NCI-H774 (cell line): ENCODE data around the gene SPX.
A peak's percentile ranks its signal among the peaks of the same experiment; 100 is the strongest.

ENCODE experiments used
- DNase-seq: peaks from one replicate; lab custom pipeline; 2025; lab: John Stamatoyannopoulos, UW

SPX gene

GRCh38 chr12:21539797-21540196 is 13.7 kb downstream of the SPX start:
- peak; percentile 56 for DNase-seq

GRCh38 chr12:21541773-21542172 is 15.7 kb downstream of the SPX start:
- DNase-seq: peak; percentile 35

GRCh38 chr12:21542403-21542802 is 16.3 kb downstream of the SPX start:
- no peak for DNase-seq

GRCh38 chr12:21543151-21543550 is 17.1 kb downstream of the SPX start:
- no peak for DNase-seq

- DNase-seq: no peak
These were observed 19.5 kb downstream of the SPX start for GRCh38 chr12:21545557-21545956.

GRCh38 chr12:21546716-21547115 is 20.6 kb downstream of the SPX start:
- no peak for DNase-seq

GRCh38 chr12:21547437-21547836 is 21.3 kb downstream of the SPX start:
- no peak for DNase-seq

GRCh38 chr12:21551841-21552465 is 25.9 kb downstream of the SPX start:
- DNase-seq: no peak

- DNase-seq: no peak
These were observed 26.7 kb downstream of the SPX start for GRCh38 chr12:21552635-21553328.

GRCh38 chr12:21553329-21553675 is 27.2 kb downstream of the SPX start:
- no peak for DNase-seq

GRCh38 chr12:21558100-21558679 is 32.1 kb downstream of the SPX start:
- DNase-seq: no peak

- no peak for DNase-seq
These were observed 33.9 kb downstream of the SPX start for GRCh38 chr12:21559855-21560569.

- DNase-seq: no peak
These were observed 35.1 kb downstream of the SPX start for GRCh38 chr12:21561158-21561557.

GRCh38 chr12:21562859-21563258 is 36.8 kb downstream of the SPX start:
- no peak for DNase-seq

GRCh38 chr12:21566223-21566906 is 40.3 kb downstream of the SPX start:
- no peak for DNase-seq

GRCh38 chr12:21566907-21567394 is 40.9 kb downstream of the SPX start:
- no peak for DNase-seq

- no peak for DNase-seq
These were observed 42.0 kb downstream of the SPX start for GRCh38 chr12:21568115-21568514.

- no peak for DNase-seq
These were observed 45.0 kb downstream of the SPX start for GRCh38 chr12:21571046-21571445.

- DNase-seq: no peak
These were observed 47.8 kb downstream of the SPX start for GRCh38 chr12:21573733-21574358.

GRCh38 chr12:21576431-21576830 is 50.3 kb downstream of the SPX start:
- DNase-seq: no peak

GRCh38 chr12:21577516-21577915 is 51.4 kb downstream of the SPX start:
- DNase-seq: no peak
